Activated CD8-positive, alpha-beta T cell treated with anti-CD3 and anti-CD28 coated beads for 36 hours (primary cell): Measurements from ENCODE around the gene PRKG1. TPM values are rescaled to one million over a fixed set of nuclear protein-coding genes. Genes with fewer than 3 reads are reported as not detected.

Source experiments
- ATAC-seq: fragments of 200-7000 bp; cut with Tn5 transposase; one replicate; pipeline ENCODE4 v1.10.0; 2021; ENCODE audit warnings: mild to moderate bottlenecking, moderate library complexity
- CTCF ChIA-PET: fragments of 350-600 bp; sonication (Branson Sonifier 250); formaldehyde crosslinking; loops from one replicate; lab custom pipeline; 2021; ENCODE audit warnings: antibody characterized with exemption; lab: Charles Lee
- POLR2A ChIA-PET: fragments of 350-600 bp; sonication (Branson Sonifier 250); formaldehyde crosslinking; loops from one replicate; lab custom pipeline; 2021; ENCODE audit warnings: antibody characterized with exemption; lab: Charles Lee
- DNase-seq: peaks from one replicate; pipeline ENCODE4 v3.0.0-alpha.2; 2020
- H3K27ac Mint-ChIP-seq: one replicate; pipeline ENCODE4 v1.8.0; 2021; ENCODE audit warnings: mild to moderate bottlenecking, mixed read lengths
- H3K27me3 Mint-ChIP-seq: one replicate; pipeline ENCODE4 v1.8.0; 2021; ENCODE audit warnings: mixed read lengths
- H3K36me3 Mint-ChIP-seq: one replicate; pipeline ENCODE4 v1.8.0; 2021; ENCODE audit warnings: low read depth, mixed read lengths
- H3K4me1 Mint-ChIP-seq: one replicate; pipeline ENCODE4 v1.8.0; 2021; ENCODE audit warnings: low read depth, mixed read lengths
- H3K4me3 Mint-ChIP-seq: one replicate; pipeline ENCODE4 v1.8.0; 2021; ENCODE audit warnings: mild to moderate bottlenecking, moderate library complexity, mixed read lengths
- H3K9me3 Mint-ChIP-seq: one replicate; pipeline ENCODE4 v1.8.0; 2021; ENCODE audit warnings: mixed read lengths
- intact Hi-C: fragments of 100-400 bp; cut with micrococcal nuclease; formaldehyde crosslinking; loops from one replicate; pipeline ENCODE4 v1.10.0; 2022
- total RNA-seq, 2 experiments: library from RNA; stranded (reverse); gene quantifications; one replicate each; pipeline ENCODE4 v1.2.3, GENCODE V29; 2021
- TF ChIP-seq, protein P1 (sequence below): fragments of 200-600 bp; IDR thresholded peaks from one replicate; pipeline ENCODE4 v1.8.0; 2022; ENCODE audit warnings: antibody characterized with exemption, mild to moderate bottlenecking

PRKG1 gene
- total RNA-seq, 2 experiments from 2014 or later: not detected

DNA sequence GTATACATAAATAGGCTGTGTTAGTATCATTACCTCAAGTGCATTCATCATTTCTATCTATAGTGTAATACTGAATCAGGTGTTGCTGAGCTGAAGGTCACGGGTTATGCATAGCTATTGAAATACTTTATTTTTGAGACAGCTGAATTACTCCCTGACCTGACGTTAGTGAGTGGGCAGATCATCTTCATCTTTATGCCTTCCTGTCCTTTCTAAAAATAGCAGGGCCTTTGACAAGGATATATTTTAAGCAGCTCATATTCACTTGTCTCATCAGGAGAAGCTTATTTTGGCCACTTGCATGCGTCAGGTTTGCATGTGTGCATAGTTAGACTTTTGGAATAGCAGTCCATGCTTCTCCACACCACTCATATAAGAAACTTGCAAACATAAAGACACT is 1176.2 kb downstream of the PRKG1 start:
- ChIA-PET CTCF (no interaction called here), POLR2A (no interaction called here)
- no peaks in the 10 kb centered on the region for H3K36me3 Mint-ChIP-seq
- ATAC-seq: no peak
- H3K9me3 Mint-ChIP-seq: no peaks in the 10 kb centered on the region
- H3K27ac Mint-ChIP-seq: no peak overlapping the region
- H3K27me3 Mint-ChIP-seq: no peaks in the 10 kb centered on the region
- DNase-seq: no peak
- H3K4me1 Mint-ChIP-seq: no peaks in the 10 kb centered on the region
- intact Hi-C loops: no loop called here
- H3K4me3 Mint-ChIP-seq: no peak overlapping the region
- TF ChIP-seq, protein P1, sequence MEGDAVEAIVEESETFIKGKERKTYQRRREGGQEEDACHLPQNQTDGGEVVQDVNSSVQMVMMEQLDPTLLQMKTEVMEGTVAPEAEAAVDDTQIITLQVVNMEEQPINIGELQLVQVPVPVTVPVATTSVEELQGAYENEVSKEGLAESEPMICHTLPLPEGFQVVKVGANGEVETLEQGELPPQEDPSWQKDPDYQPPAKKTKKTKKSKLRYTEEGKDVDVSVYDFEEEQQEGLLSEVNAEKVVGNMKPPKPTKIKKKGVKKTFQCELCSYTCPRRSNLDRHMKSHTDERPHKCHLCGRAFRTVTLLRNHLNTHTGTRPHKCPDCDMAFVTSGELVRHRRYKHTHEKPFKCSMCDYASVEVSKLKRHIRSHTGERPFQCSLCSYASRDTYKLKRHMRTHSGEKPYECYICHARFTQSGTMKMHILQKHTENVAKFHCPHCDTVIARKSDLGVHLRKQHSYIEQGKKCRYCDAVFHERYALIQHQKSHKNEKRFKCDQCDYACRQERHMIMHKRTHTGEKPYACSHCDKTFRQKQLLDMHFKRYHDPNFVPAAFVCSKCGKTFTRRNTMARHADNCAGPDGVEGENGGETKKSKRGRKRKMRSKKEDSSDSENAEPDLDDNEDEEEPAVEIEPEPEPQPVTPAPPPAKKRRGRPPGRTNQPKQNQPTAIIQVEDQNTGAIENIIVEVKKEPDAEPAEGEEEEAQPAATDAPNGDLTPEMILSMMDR: no peak

DNA sequence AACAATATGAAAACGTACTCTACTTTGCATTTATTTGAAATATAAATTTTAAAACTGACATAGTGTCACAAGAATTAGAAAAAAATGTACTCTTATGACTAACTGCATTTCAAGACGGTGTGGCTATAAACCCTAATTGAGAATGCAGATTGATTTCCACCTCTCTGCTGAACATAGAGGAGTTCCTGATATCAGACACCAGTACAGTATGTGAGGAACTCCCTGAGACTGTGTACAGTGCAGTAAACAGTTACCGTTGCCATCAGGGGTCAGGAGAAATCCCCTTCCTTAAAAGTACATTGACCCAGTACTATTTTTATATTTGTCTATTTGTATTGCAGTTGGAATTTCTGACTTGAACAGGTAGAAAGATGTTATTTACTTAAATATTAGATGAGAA is 1178.0 kb downstream of the PRKG1 start:
- ChIA-PET POLR2A (no interaction called here), CTCF (no interaction called here)

DNA sequence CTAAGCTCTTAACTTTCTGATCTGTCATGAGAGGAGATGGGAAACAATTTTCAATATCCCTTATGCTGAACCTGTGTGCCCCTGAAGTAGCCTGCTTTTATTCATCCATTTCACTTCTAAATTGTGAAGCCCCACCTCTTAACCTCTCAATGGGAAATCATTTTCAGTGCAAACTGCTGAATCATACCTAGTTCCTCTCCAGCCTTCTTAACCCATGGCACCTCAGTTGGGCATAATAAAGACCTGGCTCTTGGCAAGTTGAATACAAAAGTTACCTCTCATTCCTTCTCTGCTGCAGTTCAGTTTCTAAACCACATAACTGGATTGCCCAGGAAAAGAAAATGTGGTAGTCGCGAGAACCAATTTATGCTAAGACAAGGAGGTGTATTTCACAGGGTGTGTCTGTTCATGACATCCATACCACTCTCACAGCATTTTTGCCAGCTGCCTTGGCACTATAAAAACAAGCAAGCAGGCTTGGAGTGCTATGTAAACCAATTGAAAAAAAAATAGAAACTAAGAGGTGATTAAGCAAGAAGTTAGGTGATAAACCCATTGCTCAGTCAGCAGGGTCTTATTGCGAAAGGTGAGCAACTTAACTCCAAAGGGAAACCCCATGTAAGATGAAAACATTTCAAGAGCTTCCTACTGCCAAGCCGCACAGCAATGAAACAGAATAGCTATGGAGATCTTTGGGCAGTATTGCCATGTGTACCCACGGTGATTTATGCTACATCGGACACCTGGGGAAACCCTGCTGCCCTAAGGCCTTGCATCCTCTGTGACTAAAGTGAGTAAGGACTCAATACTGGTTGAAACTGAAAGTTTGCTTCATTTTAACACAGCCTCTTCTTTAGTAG is 1182.8 kb downstream of the PRKG1 start:
- intact Hi-C loops: no loop called here
- no peak overlapping the region for H3K4me3 Mint-ChIP-seq
- H3K4me1 Mint-ChIP-seq: no peaks in the 10 kb centered on the region
- no peaks in the 10 kb centered on the region for H3K36me3 Mint-ChIP-seq
- H3K27me3 Mint-ChIP-seq: no peaks in the 10 kb centered on the region
- H3K9me3 Mint-ChIP-seq: no peaks in the 10 kb centered on the region
- ChIA-PET CTCF (no interaction called here), POLR2A (no interaction called here)
- DNase-seq (no peak), ATAC-seq (no peak)
- TF ChIP-seq, protein P1: no peak
- no peak overlapping the region for H3K27ac Mint-ChIP-seq

More for the DNA sequence above, 1178.0 kb downstream of the PRKG1 start:
- Mint-ChIP-seq H3K4me3 (no peak overlapping the region), H3K9me3 (no peaks in the 10 kb centered on the region), H3K27me3 (no peaks in the 10 kb centered on the region), H3K4me1 (no peaks in the 10 kb centered on the region), H3K36me3 (no peaks in the 10 kb centered on the region), H3K27ac (no peak overlapping the region)
- intact Hi-C loops: no loop called here
- DNase-seq (no peak), ATAC-seq (no peak)
- TF ChIP-seq, protein P1: no peak

DNA sequence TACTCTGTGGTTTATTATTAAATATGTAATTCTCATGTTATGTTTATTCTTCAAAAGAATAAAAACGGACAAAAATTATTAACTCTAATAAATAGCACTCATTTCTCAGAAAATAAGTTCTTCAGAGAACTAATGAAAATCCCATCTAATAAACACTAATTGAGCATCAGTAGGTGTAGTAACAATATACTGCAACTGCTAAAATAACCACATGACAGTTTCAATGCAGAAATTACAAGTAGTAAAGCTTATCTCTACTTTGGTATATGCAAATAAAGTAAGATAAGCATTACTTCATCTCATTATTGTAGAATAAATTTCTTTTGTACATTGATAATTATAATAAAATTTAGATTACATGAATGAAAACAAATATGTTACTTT is 1183.4 kb downstream of the PRKG1 start:
- POLR2A ChIA-PET: no interaction called here
- ATAC-seq (no peak), DNase-seq (no peak)
- H3K27me3 Mint-ChIP-seq: no peaks in the 10 kb centered on the region
- no peak overlapping the region for H3K27ac Mint-ChIP-seq
- no peak overlapping the region for H3K4me3 Mint-ChIP-seq
- H3K4me1 Mint-ChIP-seq: no peaks in the 10 kb centered on the region
- no peaks in the 10 kb centered on the region for H3K9me3 Mint-ChIP-seq
- intact Hi-C loops: no loop called here
- no peaks in the 10 kb centered on the region for H3K36me3 Mint-ChIP-seq
- CTCF ChIA-PET: no interaction called here
- TF ChIP-seq, protein P1: no peak

DNA sequence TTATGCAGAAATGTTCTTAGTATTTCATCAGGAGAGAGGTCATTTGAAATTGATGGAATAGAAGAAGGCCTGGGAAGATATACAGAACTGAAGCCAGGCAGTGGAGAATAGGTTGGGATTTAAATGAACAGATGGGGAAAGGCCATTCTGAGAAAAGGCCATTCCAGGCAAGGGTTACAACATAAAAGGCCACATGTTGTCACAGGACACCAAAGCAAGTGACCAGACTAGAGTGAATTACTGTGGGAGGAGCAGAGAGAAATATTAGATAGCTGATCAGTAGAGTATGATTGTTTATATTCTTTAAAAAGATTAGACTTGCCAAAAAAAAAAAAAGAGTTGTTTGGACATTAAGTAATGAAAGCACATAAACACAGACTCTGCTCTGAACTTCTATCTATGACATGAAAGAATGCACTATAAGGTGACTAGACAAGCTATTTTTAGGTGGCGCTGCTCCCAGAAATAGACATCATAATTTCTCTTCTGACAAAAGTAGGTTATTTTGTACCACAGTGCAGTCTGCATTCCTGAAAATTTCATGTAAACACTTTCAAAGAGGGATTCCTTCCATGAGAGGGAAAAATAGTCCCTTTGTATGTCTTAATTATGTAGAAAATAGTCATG is 1184.6 kb downstream of the PRKG1 start:
- Mint-ChIP-seq H3K4me3 (no peak overlapping the region), H3K27me3 (no peaks in the 10 kb centered on the region), H3K4me1 (no peaks in the 10 kb centered on the region), H3K27ac (no peak overlapping the region), H3K36me3 (no peaks in the 10 kb centered on the region), H3K9me3 (no peaks in the 10 kb centered on the region)
- no peak for ATAC-seq
- TF ChIP-seq, protein P1: no peak
- CTCF ChIA-PET: no interaction called here
- DNase-seq: no peak
- POLR2A ChIA-PET: interaction anchor here (0.6 kb wide), 1 partner anchor 910 kb away, joined by 3 read pairs; no protein-coding TSS in a partner anchor
- intact Hi-C loops: no loop called here
